ENCODE measurements around the gene IER5.

GRCh38 chr1:181135437-181135731 is 46.9 kb downstream of the IER5 start:
- TF ChIP-seq CTCF (IDR thresholded peaks at IDR 0.05) (peak in 2 of 6 experiments; percentile 6 to 23), POLR2A (IDR thresholded peaks at IDR 0.05) (no peak)

Measured in thyroid gland (tissue), 4 donors.